OCI-LY7 (cell line): ENCODE measurements around the gene PRRG4.

ENCODE experiments used
- CTCF ChIP-seq: fragments of 200-600 bp; sonication (generic); conservative IDR thresholded peaks from 2 replicates; pipeline ENCODE4 v1.5.1; 2014; ENCODE audit warnings: mild to moderate bottlenecking, antibody characterized with exemption, low read length, moderate library complexity, mixed read lengths
- EZH2phosphoT487 ChIP-seq: fragments of 200-600 bp; sonication (generic); IDR thresholded peaks from 2 replicates; pipeline ENCODE4 v1.6.1; 2018; ENCODE audit warnings: low read depth, borderline replicate concordance, mild to moderate bottlenecking, mixed run types, antibody characterized with exemption, low read length, moderate library complexity, mixed read lengths

GRCh38 chr11:32833921-32834320 lies 4.2 kb downstream of the PRRG4 start:
- TF ChIP-seq CTCF = no peak
- no peak for TF ChIP-seq EZH2phosphoT487
